Osteoblast (primary cell): ENCODE measurements around the gene RRM2. TPM values are rescaled to one million over a fixed set of nuclear protein-coding genes. Genes with fewer than 3 reads are reported as not detected.

ENCODE experiments used
- DNase-seq: peaks from one replicate; pipeline ENCODE4 v3.0.0; 2011; ENCODE audit warnings: low spot score, mixed read lengths; ENCODE audit not compliant: insufficient read length; ENCODE audit errors: missing footprints
- H2AFZ ChIP-seq: 2 replicates; pipeline ENCODE4 v1.6.0; 2011; ENCODE audit warnings: mild to moderate bottlenecking, low read length
- H3K27ac ChIP-seq: 2 replicates; pipeline ENCODE4 v1.5.1; 2011; ENCODE audit warnings: mild to moderate bottlenecking, low read depth, low read length, moderate library complexity
- H3K27me3 ChIP-seq: 2 replicates; pipeline ENCODE4 v1.6.0; 2012; ENCODE audit warnings: mild to moderate bottlenecking, control low read depth, inconsistent platforms, low read length, moderate library complexity; ENCODE audit not compliant: insufficient read depth
- H3K36me3 ChIP-seq: 2 replicates; pipeline ENCODE4 v1.5.1; 2011; ENCODE audit warnings: mild to moderate bottlenecking, low read length, control low read depth, moderate library complexity; ENCODE audit not compliant: insufficient read depth
- H3K4me1 ChIP-seq: 2 replicates; pipeline ENCODE4 v1.5.1; 2011; ENCODE audit warnings: mild to moderate bottlenecking, low read length, control low read depth, moderate library complexity; ENCODE audit not compliant: insufficient read depth
- H3K4me2 ChIP-seq: 2 replicates; pipeline ENCODE4 v1.6.0; 2011; ENCODE audit warnings: mild to moderate bottlenecking, low read length; ENCODE audit not compliant: insufficient read depth
- H3K4me3 ChIP-seq: fragments of 200-600 bp; sonication (generic); 3 replicates; pipeline ENCODE4 v1.5.1; 2012; ENCODE audit warnings: mild to moderate bottlenecking, low read length, inconsistent platforms; ENCODE audit not compliant: insufficient read depth
- H3K79me2 ChIP-seq: 2 replicates; pipeline ENCODE4 v1.6.0; 2012; ENCODE audit warnings: mild to moderate bottlenecking, low read length, control low read depth, inconsistent platforms; ENCODE audit not compliant: insufficient read depth
- H3K9me3 ChIP-seq: 2 replicates; pipeline ENCODE4 v1.5.1; 2011; ENCODE audit warnings: low read depth, low read length, control low read depth
- H4K20me1 ChIP-seq: 2 replicates; pipeline ENCODE4 v1.6.0; 2012; ENCODE audit warnings: mild to moderate bottlenecking, low read length, control low read depth; ENCODE audit not compliant: insufficient read depth
- total RNA-seq: library from RNA; depleted of rRNA; stranded (reverse); fragments of >200 nt; gene quantifications from 2 replicates; pipeline ENCODE4 v1.2.3, GENCODE V29; 2012
- TF ChIP-seq, protein P1 (sequence below): IDR thresholded peaks from 2 replicates; pipeline ENCODE4 v1.5.1; 2011; ENCODE audit warnings: mild to moderate bottlenecking, low read depth, low read length, moderate library complexity; ENCODE audit errors: extremely low read depth

Gene RRM2
- total RNA-seq, 1 donor = 4.3 TPM

DNA sequence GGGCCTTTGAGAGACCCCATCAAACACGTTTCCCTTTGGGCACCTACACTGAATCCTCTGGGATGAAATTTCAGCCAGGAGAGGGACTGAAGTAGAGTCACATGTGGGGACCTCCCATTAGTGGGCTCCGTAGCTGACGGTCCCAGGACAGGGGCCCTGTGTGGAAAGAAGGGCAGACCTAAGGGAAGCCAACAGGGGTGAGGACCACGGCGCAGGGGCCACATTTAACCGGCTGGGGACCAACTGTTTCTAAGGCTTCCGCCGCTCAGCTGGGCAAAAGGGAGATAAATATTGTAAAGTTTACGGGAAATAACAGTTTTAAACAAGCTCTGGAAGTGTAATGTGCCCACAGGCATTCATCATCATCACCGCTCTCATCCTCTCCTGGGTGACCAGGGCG, 42.7 kb downstream of the RRM2 start:
- Histone ChIP-seq H3K4me2 (no peak overlapping the region), H3K9me3 (no peaks in the 10 kb centered on the region), H3K27ac (no peak overlapping the region), H4K20me1 (no peaks in the 10 kb centered on the region), H3K79me2 (no peaks in the 10 kb centered on the region), H3K4me1 (peaks cover 30% of the 10 kb centered on the region), H3K4me3 (no peak overlapping the region), H3K36me3 (no peaks in the 10 kb centered on the region), H2AFZ (no peak overlapping the region), H3K27me3 (no peaks in the 10 kb centered on the region)
- TF ChIP-seq, protein P1, sequence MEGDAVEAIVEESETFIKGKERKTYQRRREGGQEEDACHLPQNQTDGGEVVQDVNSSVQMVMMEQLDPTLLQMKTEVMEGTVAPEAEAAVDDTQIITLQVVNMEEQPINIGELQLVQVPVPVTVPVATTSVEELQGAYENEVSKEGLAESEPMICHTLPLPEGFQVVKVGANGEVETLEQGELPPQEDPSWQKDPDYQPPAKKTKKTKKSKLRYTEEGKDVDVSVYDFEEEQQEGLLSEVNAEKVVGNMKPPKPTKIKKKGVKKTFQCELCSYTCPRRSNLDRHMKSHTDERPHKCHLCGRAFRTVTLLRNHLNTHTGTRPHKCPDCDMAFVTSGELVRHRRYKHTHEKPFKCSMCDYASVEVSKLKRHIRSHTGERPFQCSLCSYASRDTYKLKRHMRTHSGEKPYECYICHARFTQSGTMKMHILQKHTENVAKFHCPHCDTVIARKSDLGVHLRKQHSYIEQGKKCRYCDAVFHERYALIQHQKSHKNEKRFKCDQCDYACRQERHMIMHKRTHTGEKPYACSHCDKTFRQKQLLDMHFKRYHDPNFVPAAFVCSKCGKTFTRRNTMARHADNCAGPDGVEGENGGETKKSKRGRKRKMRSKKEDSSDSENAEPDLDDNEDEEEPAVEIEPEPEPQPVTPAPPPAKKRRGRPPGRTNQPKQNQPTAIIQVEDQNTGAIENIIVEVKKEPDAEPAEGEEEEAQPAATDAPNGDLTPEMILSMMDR = no peak
- no peak for DNase-seq

DNA sequence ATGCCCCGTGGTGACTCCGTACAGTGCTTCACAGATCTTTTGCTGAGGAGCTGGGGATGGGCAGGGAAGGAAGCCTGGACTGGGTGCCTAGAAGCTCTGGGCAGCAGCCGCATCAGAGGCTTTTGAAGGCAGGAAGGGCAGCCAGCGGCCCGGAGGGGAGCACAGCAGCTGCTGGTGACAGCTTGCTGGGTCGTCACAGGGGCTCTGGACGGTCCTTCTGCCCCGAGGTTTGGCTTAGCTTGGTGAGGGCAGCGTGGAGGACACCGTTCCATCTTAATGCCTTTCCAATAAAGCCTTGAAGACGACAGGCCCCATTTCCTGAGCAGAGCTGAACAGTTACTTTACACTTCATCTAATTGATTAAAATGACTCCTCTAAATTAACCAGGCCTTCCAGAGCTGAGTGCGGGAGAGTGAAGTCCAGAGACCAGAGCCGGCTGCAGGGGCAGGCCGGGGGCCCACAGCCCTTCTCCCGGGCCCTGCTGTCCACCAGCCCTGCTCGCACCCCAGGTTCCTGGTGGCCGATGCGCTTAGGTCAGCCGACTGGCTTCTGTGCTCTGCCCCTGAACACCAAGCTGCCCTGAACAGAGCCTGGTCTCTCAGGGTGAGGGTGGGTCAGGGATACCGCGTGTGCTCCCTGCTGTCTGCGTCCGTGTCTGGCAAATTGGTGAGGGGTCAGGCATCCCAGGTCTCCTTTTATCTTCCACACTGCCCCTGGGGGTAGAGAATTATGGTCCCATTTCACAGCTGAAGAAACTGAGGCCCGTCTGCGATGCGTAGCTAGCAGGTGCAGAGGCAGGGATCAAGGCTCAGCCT, 43.5 kb downstream of the RRM2 start:
- H3K4me2 ChIP-seq = no peak overlapping the region
- H3K27ac ChIP-seq = no peak overlapping the region
- DNase-seq = peak; percentile 43
- no peaks in the 10 kb centered on the region for H3K36me3 ChIP-seq
- no peak overlapping the region for H3K4me3 ChIP-seq
- TF ChIP-seq, protein P1 = no peak
- H4K20me1 ChIP-seq = no peaks in the 10 kb centered on the region
- no peaks in the 10 kb centered on the region for H3K27me3 ChIP-seq
- peaks cover 38% of the 10 kb centered on the region for H3K4me1 ChIP-seq
- no peaks in the 10 kb centered on the region for H3K79me2 ChIP-seq
- H3K9me3 ChIP-seq = no peaks in the 10 kb centered on the region
- H2AFZ ChIP-seq = no peak overlapping the region

DNA sequence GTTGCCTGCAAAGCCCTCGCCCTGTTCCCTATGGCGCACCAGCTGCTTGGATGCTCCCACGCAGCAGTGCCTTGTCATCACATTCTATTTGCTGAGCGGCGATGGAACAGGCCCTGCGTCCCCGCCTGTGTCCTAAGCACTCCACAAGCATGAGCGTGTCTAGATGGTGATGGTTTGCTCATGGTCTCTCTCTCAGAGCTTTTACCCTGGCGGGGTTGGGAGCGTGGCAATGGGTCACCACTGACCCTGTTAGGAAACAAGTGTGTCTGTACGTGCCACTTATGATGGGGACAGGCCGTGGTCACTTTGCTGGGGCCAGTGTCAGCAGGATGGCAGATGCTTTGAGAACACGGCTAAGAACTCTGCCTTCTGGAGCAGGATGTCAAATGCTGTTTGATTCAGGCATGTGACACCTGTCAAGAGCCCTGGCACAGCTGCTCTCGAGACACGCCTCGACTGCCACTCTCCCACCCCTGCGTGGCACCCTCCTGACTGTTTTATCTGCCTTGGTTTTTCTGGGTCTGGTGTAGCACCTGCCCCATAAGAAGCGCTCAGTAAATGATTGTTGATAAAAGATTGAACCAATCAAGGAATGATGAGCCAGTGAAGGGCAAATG, 44.2 kb downstream of the RRM2 start:
- H3K4me3 ChIP-seq = no peak overlapping the region
- no peaks in the 10 kb centered on the region for H3K9me3 ChIP-seq
- peaks cover 40% of the 10 kb centered on the region for H3K4me1 ChIP-seq
- no peaks in the 10 kb centered on the region for H4K20me1 ChIP-seq
- H3K36me3 ChIP-seq = no peaks in the 10 kb centered on the region
- H3K27ac ChIP-seq = no peak overlapping the region
- H2AFZ ChIP-seq = no peak overlapping the region
- peak; percentile 54 for DNase-seq
- H3K4me2 ChIP-seq = no peak overlapping the region
- H3K27me3 ChIP-seq = no peaks in the 10 kb centered on the region
- TF ChIP-seq, protein P1 = no peak
- no peaks in the 10 kb centered on the region for H3K79me2 ChIP-seq

DNA sequence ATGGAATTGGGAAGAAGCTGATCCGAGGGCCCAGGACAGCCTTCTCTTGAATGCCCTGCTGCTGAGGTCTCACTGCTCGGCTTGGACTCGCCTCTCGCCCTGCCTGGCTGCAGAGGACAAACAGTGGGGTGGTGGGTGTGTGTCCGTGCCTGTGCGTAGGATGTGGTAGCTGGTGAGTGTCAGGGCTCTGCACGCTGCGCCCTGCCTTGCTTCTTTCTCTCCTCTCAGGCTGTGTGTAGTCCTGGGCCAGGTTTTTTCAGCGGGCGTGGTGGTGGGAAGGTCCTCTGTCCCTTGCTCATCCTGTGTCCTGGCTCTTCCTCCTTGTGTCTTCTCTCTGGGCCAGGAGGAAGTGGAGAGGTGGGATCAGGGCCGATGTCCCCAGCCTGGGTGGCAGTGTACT, 44.8 kb downstream of the RRM2 start:
- H2AFZ ChIP-seq = no peak overlapping the region
- H3K4me3 ChIP-seq = no peak overlapping the region
- H4K20me1 ChIP-seq = no peaks in the 10 kb centered on the region
- peak; percentile 41 for DNase-seq
- H3K4me1 ChIP-seq = peaks cover 36% of the 10 kb centered on the region
- H3K79me2 ChIP-seq = no peaks in the 10 kb centered on the region
- TF ChIP-seq, protein P1 = no peak
- no peaks in the 10 kb centered on the region for H3K27me3 ChIP-seq
- no peak overlapping the region for H3K4me2 ChIP-seq
- H3K36me3 ChIP-seq = no peaks in the 10 kb centered on the region
- H3K27ac ChIP-seq = no peak overlapping the region
- no peaks in the 10 kb centered on the region for H3K9me3 ChIP-seq
